Activated CD4-positive, alpha-beta T cell treated with anti-CD3 and anti-CD28 coated beads, Interleukin-2, amount 50 U/mL, for 48 hours (primary cell): ENCODE results near the gene ACTR1A.
A peak's percentile ranks its signal among the peaks of the same experiment; 100 is the strongest.

Experiments used
- DNase-seq, 2 experiments: peaks; one replicate each; pipeline ENCODE4 v3.0.0-alpha.2; 2020

Gene ACTR1A

GRCh38 chr10:102452672-102453340 is 49.7 kb downstream of the ACTR1A start:
- DNase-seq, result peak; percentile 76 to 86

GRCh38 chr10:102451105-102451969 is 51.2 kb downstream of the ACTR1A start, which contains the start of gene C10orf95:
Gene C10orf95, minus strand, starts transcription at chr10:102451543. Its CDS starts 450 bp downstream, at chr10:102451093.
- DNase-seq, result no peak

DNA sequence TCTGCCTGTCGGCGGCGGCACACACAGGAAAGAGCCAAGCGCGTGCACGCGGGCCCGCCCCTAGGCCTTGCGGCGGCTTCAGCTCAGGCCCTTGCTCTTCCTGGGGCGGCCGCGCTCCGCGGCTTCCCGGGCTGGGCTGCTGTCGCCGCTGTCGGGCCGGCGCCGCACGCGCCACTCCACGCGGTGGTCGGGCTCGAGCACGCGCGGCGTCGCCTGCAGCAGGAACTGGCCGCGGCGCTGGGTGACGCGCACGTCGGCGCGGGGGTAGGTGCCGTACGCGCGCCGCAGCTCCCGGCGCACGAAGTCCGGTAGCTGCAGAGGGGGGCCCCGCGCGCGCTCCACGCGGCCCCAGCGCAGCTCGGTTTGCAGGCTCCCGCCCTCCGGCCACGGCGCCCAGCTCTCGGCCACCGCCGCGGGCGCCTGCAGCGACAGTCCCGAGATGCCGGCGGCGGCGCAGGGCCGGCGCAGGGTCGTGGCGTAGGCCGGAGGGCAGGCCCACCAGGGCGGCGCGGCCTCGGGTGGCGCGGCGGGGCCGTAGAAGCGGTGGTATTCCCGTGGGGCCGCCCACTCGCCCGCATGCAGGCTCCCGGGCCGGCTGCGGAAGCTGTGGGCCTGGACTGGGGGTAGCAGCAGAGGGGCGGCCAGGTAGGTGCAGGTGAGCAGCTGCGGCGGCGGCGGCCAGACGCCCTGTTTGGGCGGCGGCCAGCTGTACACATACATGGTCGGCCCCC is 52.0 kb downstream of the ACTR1A start:
- peak; percentile 77 to 80 for DNase-seq

DNA sequence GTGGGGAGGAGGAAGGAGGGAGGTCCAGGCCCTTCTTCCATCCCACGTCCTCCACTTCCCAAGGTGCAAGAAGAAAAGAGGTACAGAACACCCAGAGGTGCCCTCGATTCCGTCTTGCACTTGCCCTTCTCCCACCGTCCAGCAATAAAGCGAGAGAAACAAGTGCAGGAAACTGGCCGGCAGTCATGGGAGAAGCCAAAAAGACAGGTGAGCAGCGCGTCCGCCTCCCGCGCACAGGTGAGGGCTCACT is 52.5 kb downstream of the ACTR1A start:
- DNase-seq, result no peak

DNA sequence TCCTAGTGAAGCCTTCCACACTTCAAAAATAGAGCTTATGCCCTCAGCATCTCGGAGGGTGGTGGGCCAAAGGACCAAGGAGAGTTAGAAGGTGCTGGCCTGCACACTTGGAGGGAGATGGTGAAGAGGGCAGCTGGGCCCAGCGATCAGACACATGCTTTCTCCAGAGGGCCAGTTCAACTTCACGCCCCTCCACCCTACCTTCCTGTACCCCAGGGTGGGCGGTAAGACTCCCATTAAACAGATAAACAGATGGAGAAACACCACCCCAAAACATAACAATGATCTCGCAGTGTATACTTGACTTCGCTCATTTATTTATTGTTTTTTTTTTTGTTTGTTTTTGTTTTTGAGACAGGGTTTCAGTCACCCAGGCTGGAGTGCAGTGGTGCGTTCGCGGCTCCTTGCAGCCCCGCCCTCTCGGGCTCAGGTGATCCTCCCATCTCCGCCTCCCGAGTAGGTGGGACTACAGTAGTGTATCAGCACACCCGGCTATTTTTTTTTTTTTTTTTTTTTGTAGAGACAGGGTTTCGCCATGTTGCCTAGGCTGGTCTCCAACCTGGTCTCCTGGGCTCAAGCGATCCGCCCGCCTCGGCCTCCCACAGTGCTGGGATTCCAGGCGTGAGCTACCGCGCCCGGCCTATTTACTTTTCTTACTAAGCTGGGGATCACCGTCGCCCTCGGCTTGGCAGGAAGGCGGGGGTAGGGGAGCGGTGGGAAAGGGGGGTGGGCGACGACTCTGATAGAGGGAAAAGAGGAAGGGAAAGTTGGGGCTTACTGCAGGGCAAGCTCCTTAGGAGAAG is 53.0 kb downstream of the ACTR1A start:
- DNase-seq, result peak; percentile 87 to 93

DNA sequence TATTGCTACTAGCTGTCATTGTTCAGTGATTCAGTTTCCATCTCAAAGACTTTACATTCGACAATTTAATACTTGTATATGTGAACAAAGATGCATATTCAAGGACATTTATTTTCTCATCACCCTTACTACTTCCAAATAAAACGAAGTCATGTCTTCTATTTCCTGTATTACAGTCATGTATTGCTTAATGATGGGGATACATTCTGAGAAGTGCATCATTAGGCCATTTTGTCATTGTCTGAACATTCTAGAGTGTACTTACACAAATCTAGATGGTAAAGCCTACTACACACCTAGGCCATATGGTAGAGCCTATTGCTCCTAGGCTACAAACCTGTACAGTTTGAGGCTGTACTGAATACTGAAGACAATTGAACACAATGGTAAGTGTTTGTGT is 57.7 kb downstream of the ACTR1A start:
- DNase-seq, result no peak

DNA sequence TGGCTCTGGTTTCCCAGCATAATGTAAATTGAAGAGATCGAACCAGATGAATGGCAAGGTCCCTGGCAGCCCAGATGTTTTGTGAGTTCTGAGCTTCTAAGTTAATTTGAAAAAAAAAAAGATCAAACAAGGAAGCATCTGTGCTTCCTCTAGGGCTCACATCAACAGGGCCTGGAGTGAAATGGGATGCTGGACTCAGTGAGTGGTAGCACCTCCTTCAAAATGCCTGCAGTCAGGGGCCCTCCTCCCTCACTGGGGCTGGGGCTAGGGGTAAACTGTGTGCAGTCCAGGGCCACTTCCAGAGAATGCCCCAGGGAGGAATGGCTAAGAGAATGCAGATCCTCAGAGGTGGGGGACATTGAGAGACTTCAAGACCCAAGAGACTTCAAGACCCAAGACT is 64.1 kb downstream of the ACTR1A start:
- no peak for DNase-seq

- no peak for DNase-seq
These were observed 65.0 kb downstream of the ACTR1A start for GRCh38 chr10:102437515-102437914.

GRCh38 chr10:102436312-102436711 is 66.2 kb downstream of the ACTR1A start:
- DNase-seq, result no peak

- DNase-seq, result peak; percentile 63 to 72
These were observed 66.8 kb downstream of the ACTR1A start for GRCh38 chr10:102435529-102436233.

DNA sequence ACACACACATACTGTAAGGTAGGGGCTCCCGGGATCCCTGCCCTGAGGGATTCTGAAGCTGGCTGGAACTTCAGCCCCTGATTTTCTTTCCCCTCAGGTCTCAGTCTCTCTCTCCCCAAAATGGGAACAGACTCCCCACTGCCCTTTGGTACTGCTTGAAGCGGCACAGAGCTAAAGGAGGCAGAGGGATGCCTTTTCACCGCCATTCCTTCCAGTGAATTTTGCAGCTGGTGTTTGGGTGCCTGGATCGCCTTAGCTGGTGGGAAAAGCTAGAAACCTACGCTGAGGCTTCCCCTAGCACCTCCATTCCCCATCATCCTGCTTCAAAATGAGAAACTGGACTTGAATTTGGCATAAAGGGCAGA is 67.4 kb downstream of the ACTR1A start:
- DNase-seq, result peak in 1 of 2 experiments; percentile 27

- no peak for DNase-seq
These were observed 67.9 kb downstream of the ACTR1A start for GRCh38 chr10:102434394-102435132.

GRCh38 chr10:102433619-102434046 is 68.9 kb downstream of the ACTR1A start:
- no peak for DNase-seq

DNA sequence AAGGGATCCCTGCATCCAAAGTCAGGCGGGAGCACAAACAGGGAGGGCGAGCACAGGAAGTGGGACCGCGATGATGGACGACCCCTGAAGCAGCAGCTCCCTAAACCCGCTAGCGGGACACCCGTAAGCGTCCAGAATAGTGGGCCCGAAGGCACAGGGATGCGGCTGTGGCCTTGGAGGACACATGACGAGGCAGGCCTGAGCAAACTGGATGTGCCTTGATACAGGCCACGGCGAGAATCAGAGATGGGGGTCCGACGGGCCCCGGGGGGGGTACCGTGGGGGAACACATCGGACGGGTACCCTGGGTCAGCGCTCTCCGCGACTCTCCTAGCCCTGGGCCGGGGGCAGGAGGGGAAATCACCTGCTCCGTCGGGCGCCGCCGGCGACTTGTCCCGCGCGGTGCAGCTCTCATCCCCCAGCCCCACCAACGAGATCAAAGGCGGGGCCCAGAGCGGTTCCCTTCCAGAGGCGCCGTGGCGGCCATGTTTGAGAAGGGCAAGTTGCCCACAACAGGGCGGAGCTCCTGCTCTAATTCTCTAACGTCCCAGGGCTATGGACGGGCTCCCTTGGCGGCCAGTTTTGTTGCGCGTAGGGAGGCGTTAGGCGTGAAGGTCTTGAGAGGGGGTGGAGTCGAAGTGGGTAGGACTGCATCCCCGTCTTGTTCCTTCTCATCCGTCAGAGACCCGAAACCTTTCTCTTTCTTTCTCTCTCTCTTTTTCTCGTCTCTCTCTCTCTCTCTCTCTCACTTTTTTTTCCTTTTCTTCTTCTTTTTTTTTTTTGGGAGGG is 70.2 kb downstream of the ACTR1A start, which contains the start of gene CUEDC2:
Gene CUEDC2, minus strand, starts transcription at position 413 of the 789 bp plus-strand sequence. CDS start 7,386 bp downstream, outside the sequence.
- DNase-seq, result peak; percentile 99

DNA sequence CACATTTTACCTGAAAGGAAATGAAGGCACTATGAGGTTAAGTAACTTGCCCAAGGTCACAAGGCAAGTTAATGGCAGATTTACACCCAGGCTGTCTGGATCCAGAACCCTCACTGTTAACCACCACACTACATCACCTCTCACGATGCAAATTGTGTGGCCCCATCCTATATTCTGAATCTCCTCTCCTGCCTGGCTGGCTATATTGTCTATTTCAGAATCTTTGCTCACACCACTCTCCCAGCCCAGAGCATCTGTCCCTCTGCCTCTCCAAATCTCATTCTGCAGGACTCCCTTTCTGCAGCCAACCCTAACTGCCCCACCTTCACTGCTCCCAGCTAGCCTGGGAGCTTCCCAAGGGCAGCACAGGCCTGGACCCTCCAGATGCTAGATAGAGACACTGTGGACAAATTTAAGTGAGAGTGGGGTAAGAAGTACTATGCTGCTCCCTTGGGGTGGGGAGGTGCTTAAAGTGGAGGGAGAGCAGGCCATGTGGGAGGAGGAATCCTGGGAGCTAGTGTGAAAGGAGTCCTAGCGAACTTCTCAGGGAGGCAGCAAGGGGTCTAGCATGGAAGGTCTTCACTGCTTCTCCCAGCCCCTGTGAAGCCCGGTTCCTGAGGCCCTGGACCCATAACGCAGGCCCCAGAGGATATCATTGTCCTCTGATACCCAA is 70.9 kb downstream of the ACTR1A start:
- DNase-seq, result no peak

- no peak for DNase-seq
These were observed 73.0 kb downstream of the ACTR1A start for GRCh38 chr10:102429468-102429867.
